IPS-NIHi7 (cell line): ENCODE results near the gene FAM169A.
"Not testable (repeated sequence)": the region's sequence is repeated elsewhere in the genome, so short reads cannot be mapped to it uniquely, and the experiment has no call there.

ENCODE experiments used
- DNase-seq: peaks from one replicate; pipeline ENCODE4 v3.0.0; 2012; ENCODE audit warnings: mixed read lengths; ENCODE audit errors: extremely low spot score

Gene FAM169A

GRCh38 chr5:74801197-74801596, 65.0 kb downstream of the FAM169A start:
- DNase-seq = no peak

GRCh38 chr5:74798977-74799911, 66.9 kb downstream of the FAM169A start:
- no peak for DNase-seq

GRCh38 chr5:74791669-74792068, 74.5 kb downstream of the FAM169A start:
- not testable (repeated sequence) for DNase-seq

- DNase-seq = no peak
Measured at GRCh38 chr5:74787424-74787823, 78.8 kb downstream of the FAM169A start.

- DNase-seq = no peak
Measured at GRCh38 chr5:74786851-74787250, 79.3 kb downstream of the FAM169A start.

GRCh38 chr5:74778609-74779008, 87.6 kb downstream of the FAM169A start:
- DNase-seq = no peak

- DNase-seq = no peak
Measured at GRCh38 chr5:74772359-74772758, 93.8 kb downstream of the FAM169A start.

- DNase-seq = peak; percentile 15
Measured at GRCh38 chr5:74767579-74767913, 98.6 kb downstream of the FAM169A start.

- peak; percentile 85 for DNase-seq
Measured at GRCh38 chr5:74766849-74767578, 99.2 kb downstream of the FAM169A start, which contains the start of the genes GFM2 and NSA2. Gene GFM2, minus strand, starts transcription at chr5:74767117. Its CDS starts 3,375 bp downstream, at chr5:74763742. Gene NSA2, plus strand, starts transcription at chr5:74767249. Its CDS starts 112 bp downstream, at chr5:74767361.

- peak; percentile 26 for DNase-seq
Measured at GRCh38 chr5:74766418-74766848, 99.8 kb downstream of the FAM169A start.

GRCh38 chr5:74765929-74766328, 100.3 kb downstream of the FAM169A start:
- DNase-seq = no peak

GRCh38 chr5:74765201-74765600, 101.0 kb downstream of the FAM169A start:
- DNase-seq = no peak

- DNase-seq = no peak
Measured at GRCh38 chr5:74763504-74763903, 102.7 kb downstream of the FAM169A start.

- DNase-seq = no peak
Measured at GRCh38 chr5:74762599-74762998, 103.6 kb downstream of the FAM169A start.

GRCh38 chr5:74761241-74761640, 104.9 kb downstream of the FAM169A start:
- DNase-seq = no peak

GRCh38 chr5:74748742-74749141, 117.4 kb downstream of the FAM169A start:
- not testable (repeated sequence) for DNase-seq

GRCh38 chr5:74738406-74738805, 127.8 kb downstream of the FAM169A start:
- no peak for DNase-seq

- no peak for DNase-seq
Measured at GRCh38 chr5:74736759-74737158, 129.4 kb downstream of the FAM169A start.
